Right cardiac atrium (tissue), 5 donors: Measurements from ENCODE around the gene EHD4. TPM values are rescaled to one million over a fixed set of nuclear protein-coding genes. Genes with fewer than 3 reads are reported as not detected.
A peak's percentile ranks its signal among the peaks of the same experiment; 100 is the strongest.

Experiments
- ATAC-seq, 2 donors: fragments of 200-7000 bp; cut with Tn5 transposase; one replicate each; pipeline versions ENCODE4 v1.8.0 to v1.9.1; 2020; ENCODE audit warnings: moderate library complexity in 2 of 2, mild to moderate bottlenecking in 1 of 2
- DNase-seq, 3 donors: peaks; one replicate each; pipeline ENCODE4 v3.0.0-alpha.2; 2020
- H3K27ac ChIP-seq: one replicate; pipeline ENCODE4 v1.5.1; 2013; ENCODE audit warnings: mild to moderate bottlenecking, low read length, control low read depth, moderate library complexity
- H3K27me3 ChIP-seq: one replicate; pipeline ENCODE4 v1.6.1; 2013; ENCODE audit not compliant: control insufficient read depth, insufficient read depth
- H3K4me1 ChIP-seq: one replicate; pipeline ENCODE4 v1.6.1; 2013; ENCODE audit warnings: low read length; ENCODE audit not compliant: control insufficient read depth, insufficient read depth
- H3K4me3 ChIP-seq: one replicate; pipeline ENCODE4 v1.5.1; 2013; ENCODE audit warnings: low read length, control low read depth
- H3K9me3 ChIP-seq: one replicate; pipeline ENCODE4 v1.6.1; 2013; ENCODE audit warnings: low read length; ENCODE audit not compliant: control insufficient read depth
- WGBS: extraction: QIAGEN DNeasy Blood & Tissue Kit; methylation state at CpG from one replicate; pipeline ENCODE4 v1.1.7; 2013; 5-methylcytosine and 5-hydroxymethylcytosine counted together
- intact Hi-C, 4 donors: fragments of 100-400 bp; cut with DNase I; formaldehyde crosslinking; loops; one replicate each; pipeline versions ENCODE4 v1.11.0 to v1.14.0; 2022 to 2023
- long read RNA-seq, 4 donors: library from polyadenylated mRNA; unstranded; transcript quantifications; one replicate each; pipeline ENCODE4 v2.0.0, GENCODE V29; 2020 to 2021
- polyA plus RNA-seq: library from polyadenylated mRNA; stranded (reverse); fragments of 200-250 nt; gene quantifications from one replicate; pipeline ENCODE4 v1.2.3, GENCODE V29; 2013
- total RNA-seq, 4 donors: library from RNA; stranded (reverse); fragmentation: NEBNext Ultra II Directional; extraction: Animal tissue kit (Norgen Biotek cat#: 25700); gene quantifications; one replicate each; pipeline ENCODE4 v1.2.1, GENCODE V29; 2021
- donor health status: healthy with polysubstance abuse.
- donor health status: DM: no; HTN: yes; CAD: no.
- donor health status: DM: no; HTN: no; CAD: no.
- donor health status: DM: no; HTN: yes; CAD: no; lungs with severe emphysema.
- donor health status: DM: yes; HTN: yes; CAD: no.

EHD4 gene
- 10 to 100 TPM; 31.7 to 37.4 (median 35.3) TPM for total RNA-seq
- 26.3 TPM for polyA plus RNA-seq
- long read RNA-seq, donor 1, full-length matches to known transcripts: 135 of 224 reads
- long read RNA-seq, donor 1, partial matches to known transcripts: 58 of 224 reads
- long read RNA-seq, donor 1, other reads (novel, unspliced or antisense): 31 of 224 reads
- long read RNA-seq, donor 2, full-length matches to known transcripts: 56 of 78 reads
- long read RNA-seq, donor 2, partial matches to known transcripts: 10 of 78 reads
- long read RNA-seq, donor 2, other reads (novel, unspliced or antisense): 12 of 78 reads
- long read RNA-seq, donor 3, full-length matches to known transcripts: 365 of 500 reads
- long read RNA-seq, donor 3, partial matches to known transcripts: 59 of 500 reads
- long read RNA-seq, donor 3, other reads (novel, unspliced or antisense): 76 of 500 reads
- long read RNA-seq, donor 4, full-length matches to known transcripts: 73 of 88 reads
- long read RNA-seq, donor 4, partial matches to known transcripts: 8 of 88 reads
- long read RNA-seq, donor 4, other reads (novel, unspliced or antisense): 7 of 88 reads

DNA sequence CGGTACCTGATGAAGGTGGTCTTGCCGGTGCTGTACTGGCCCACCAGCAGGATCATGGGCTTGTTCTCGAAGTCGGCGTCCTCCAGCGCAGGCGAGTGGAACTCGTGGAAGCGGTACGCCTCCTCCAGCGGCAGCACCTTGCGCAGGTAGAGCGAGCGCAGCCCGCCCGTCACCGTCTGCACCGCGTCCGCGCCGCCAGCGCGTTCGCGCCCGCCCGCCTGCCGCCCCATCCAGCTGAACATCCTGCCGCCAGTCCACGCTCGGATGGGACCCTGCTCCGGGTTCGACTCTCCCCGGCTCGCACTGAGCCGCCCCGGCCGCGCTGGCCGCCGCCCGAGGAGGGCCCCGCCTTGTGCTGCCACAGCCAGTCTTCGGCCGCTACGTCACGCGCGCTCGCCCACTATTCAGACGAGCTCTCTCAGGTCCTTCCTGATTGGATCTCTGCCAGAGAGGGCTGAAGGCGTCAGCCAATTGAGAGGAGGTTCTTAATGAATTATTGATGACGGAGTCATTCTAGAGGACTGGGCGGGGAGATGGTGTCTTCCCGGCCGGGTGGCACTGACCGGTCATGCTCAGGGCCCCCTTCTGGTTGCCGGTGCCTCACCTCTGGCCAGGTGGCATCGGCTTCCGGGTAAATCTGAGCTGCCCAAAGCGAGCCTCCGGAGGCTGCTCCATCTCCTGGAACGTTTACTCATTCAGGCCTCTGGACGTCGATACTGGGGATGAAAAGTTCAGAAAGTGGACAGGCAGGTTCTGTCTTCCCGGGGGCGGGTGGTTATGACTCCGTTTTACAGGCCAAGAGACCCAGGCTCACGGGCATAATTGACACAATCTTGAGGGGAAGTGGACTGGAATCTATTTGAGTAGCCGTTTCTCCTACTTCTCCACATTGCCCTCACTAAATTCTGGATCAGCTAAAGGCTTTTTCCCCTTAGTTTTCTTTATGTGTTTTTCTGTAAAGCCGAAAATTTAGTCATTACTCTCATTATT lies at the start of gene EHD4:
TSS of gene EHD4 (minus strand) at position 305 of the 990 bp plus-strand sequence. CDS start at position 242, 63 bp downstream.
- H3K4me3 ChIP-seq: peak within 1 kb of the TSS; percentile 81
- no peaks in the 10 kb centered on the region for H3K9me3 ChIP-seq
- WGBS: 1% methylated on average over 72 of the region's 72 CpGs
- peak within 1 kb of the TSS; percentile 88 for H3K27ac ChIP-seq
- no peaks in the 10 kb centered on the region for H3K27me3 ChIP-seq
- intact Hi-C loops: loop anchor here in 1 of 4 donors (5.0 kb wide), 1 partner anchor 35 kb away; no protein-coding TSS in a partner anchor
- peak; percentile 99 to 100 (median 99) for DNase-seq
- ATAC-seq: peak; percentile 98
- peaks cover 5% of the 10 kb centered on the region for H3K4me1 ChIP-seq

DNA sequence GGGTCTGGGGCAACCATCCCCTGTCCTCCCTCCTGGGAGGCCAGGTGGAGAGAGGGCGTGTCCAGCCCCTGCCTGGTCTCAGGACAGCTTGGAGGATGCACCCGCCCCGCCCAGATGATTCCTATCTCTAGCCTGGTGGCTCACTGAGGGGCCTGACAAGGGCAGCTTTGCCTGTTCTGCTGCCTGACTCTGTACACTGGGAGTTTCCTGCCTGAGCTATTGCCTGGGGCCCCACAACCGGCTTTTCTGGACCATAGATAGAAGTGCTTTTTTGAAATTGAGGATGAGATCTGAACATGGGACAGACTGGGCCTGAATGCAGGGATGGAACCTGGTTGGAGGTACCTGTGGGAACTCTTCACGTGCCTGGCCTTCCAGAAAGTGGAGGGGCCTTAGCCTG lies 49.2 kb upstream of the EHD4 start:
- Histone ChIP-seq H3K9me3 (no peaks in the 10 kb centered on the region), H3K4me3 (no peak overlapping the region), H3K4me1 (peaks cover 10% of the 10 kb centered on the region), H3K27me3 (no peaks in the 10 kb centered on the region), H3K27ac (no peak overlapping the region)
- 93% methylated on average over 5 of the region's 5 CpGs for WGBS
- intact Hi-C loops: no loop called here
- ATAC-seq (no peak), DNase-seq (no peak)

DNA sequence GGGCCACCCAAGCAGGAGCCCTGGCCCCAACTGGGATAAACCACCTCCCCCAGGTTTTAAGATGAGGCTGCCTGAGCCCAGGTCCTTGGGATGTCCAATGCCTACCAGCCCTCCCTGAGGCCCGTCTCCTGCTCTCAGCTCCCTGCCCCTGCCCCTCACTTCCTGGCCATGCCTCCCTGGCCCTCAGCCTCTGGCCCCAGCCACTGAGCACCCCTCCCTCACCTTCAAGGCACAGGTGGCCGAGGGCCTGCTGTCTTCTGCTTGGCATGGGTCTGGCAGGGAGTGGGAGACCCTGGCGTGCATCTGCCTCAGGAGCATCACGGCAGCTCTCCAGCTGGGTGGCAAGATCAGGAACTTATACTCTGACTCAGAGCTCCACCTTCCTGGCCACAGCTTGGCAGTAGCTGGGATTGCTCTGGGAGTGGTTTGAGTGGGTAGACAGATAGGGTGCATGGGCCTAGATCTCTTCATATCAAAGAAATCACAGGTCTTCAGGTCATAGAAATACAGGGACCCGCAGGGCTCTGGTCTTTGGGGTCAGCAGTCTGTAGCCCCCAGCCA lies 48.4 kb upstream of the EHD4 start, which contains the start of gene PLA2G4E:
TSS of gene PLA2G4E (minus strand) at position 330 of the 561 bp plus-strand sequence. CDS start at position 318, 12 bp downstream.
- DNase-seq (no peak), ATAC-seq (no peak)
- Histone ChIP-seq H3K4me1 (peaks cover 10% of the 10 kb centered on the region), H3K27me3 (no peaks in the 10 kb centered on the region), H3K4me3 (no peak within 1 kb of the TSS), H3K9me3 (no peaks in the 10 kb centered on the region), H3K27ac (no peak within 1 kb of the TSS)
- intact Hi-C loops: no loop called here
- 93% methylated on average over 5 of the region's 5 CpGs for WGBS

DNA sequence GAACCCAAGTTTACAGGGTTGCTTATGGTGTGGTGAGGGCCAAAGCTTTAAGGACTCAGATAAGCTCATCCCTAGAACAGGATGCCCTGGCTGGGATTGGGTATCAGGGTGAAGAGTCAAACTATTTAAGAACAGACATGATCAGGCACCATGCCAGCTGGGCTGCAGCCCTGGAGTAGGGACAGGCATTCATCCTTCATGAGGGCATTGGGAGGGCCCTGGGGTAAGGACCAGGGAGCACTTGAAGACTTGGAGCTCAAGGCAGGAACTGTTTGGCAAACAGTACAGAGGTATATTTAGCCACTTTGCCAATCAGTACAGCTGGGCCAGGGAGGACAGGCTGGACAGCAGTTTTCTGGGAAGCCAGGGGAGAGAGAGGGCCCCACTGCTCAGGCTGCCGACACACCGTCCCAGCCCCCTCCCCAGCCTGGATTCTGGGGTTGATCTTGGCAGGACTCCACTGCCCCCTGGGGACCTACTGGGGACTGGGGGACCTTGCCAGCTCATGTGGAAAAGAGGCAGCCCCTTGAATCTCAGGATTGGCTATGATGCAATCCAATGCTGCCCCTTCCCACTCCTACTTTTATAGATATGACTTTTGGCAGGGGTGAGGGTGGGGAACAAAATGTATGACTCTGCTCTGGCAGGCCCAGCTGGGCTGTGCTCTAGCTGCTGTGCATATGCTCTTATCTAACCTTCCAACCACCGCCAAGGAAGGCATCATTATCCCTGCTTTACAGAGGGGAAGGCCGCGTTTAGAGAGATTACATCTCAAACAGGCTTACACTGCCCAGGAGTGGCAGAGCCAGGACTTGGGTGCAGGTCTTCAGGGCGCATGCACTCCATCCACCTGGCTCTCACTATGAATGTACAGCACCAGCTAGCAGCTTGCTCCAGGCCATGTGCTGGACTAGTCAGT lies 46.2 kb upstream of the EHD4 start:
- peak; percentile 69 to 85 (median 85) for DNase-seq
- Histone ChIP-seq H3K9me3 (no peaks in the 10 kb centered on the region), H3K27ac (peak overlapping the region; percentile 85), H3K27me3 (no peaks in the 10 kb centered on the region), H3K4me1 (peaks cover 10% of the 10 kb centered on the region), H3K4me3 (no peak overlapping the region)
- WGBS: 26% methylated on average over 6 of the region's 6 CpGs
- peak; percentile 83 to 86 for ATAC-seq
- intact Hi-C loops: no loop called here

DNA sequence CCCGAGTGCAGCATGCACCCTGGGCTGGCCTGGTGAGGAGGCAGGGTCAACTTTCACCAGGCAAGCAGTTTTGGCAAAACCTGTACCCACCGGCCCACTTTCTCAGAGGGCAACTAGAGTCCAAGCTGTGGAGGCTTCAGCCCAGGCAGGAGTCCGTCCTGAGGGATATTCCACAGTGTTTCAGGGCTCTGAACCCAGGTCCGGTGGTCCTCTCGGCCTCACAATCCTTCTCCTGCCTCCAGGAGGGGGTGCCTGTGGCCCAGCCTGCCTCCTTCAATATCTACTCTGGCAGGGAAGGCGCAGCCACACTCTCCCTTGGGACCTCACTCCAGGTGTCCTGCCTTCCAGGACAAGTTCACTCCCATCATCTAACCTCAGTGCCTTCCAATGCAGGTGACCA lies 44.6 kb upstream of the EHD4 start:
- DNase-seq: peak in 1 of 3 donors; percentile 33
- ATAC-seq: no peak
- Histone ChIP-seq H3K4me3 (no peak overlapping the region), H3K27ac (no peak overlapping the region), H3K9me3 (no peaks in the 10 kb centered on the region), H3K4me1 (peaks cover 10% of the 10 kb centered on the region), H3K27me3 (no peaks in the 10 kb centered on the region)
- intact Hi-C loops: no loop called here
- WGBS: 83% methylated on average over 6 of the region's 6 CpGs

DNA sequence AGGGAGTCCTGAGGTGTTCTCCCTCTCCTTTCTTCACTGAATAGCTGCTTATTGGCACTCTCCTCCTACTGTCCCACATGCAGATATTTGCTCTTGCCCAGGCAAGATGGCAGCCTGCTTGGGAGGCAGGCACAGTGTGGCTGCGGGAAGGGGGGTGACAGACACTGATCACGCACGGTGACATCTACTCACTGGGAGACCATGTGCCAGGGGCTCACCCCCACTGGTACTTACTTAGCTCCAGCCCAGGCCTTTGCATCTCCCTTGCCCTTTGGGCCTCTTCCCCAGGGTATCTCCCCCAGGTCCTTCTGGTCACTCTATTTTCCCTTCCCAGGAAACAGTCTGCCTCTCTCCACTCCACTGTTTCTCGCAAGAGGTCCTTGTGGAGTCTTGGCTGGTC lies 42.0 kb upstream of the EHD4 start:
- ATAC-seq: no peak
- DNase-seq: no peak
- Histone ChIP-seq H3K4me3 (no peak overlapping the region), H3K9me3 (no peaks in the 10 kb centered on the region), H3K27me3 (no peaks in the 10 kb centered on the region), H3K4me1 (peaks cover 10% of the 10 kb centered on the region), H3K27ac (no peak overlapping the region)
- intact Hi-C loops: no loop called here
- WGBS: 81% methylated on average over 4 of the region's 4 CpGs

DNA sequence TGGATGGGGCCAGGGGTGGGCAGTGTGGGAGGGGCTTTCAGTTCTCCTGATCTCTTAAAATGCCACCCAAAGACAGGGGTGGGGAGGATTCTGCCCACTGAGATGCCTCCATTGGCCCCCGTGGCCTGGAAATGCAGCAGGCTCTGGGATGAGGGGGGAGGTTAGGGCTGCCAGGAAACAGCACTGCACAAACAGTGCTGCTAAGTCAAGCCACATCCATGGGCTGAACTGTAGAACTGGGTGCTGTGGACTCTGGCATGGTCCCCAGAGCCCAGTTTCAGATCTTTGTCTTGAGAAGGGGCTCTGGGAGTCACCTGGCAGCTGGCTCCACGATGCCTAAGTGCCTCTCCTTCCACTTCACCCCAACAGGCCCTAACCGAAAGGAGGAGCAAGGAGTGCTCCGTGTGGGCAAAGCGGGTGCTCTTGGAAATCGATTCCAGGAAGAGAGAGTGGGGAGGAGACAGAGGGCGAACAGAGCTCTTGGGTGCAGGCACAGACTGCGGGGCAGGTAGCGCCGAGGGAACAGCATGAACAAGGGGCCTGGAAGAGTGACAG lies 40.6 kb upstream of the EHD4 start:
- Histone ChIP-seq H3K27ac (no peak overlapping the region), H3K4me3 (no peak overlapping the region), H3K27me3 (no peaks in the 10 kb centered on the region), H3K9me3 (no peaks in the 10 kb centered on the region), H3K4me1 (no peaks in the 10 kb centered on the region)
- ATAC-seq: no peak
- intact Hi-C loops: no loop called here
- WGBS: 94% methylated on average over 10 of the region's 10 CpGs
- DNase-seq: no peak

DNA sequence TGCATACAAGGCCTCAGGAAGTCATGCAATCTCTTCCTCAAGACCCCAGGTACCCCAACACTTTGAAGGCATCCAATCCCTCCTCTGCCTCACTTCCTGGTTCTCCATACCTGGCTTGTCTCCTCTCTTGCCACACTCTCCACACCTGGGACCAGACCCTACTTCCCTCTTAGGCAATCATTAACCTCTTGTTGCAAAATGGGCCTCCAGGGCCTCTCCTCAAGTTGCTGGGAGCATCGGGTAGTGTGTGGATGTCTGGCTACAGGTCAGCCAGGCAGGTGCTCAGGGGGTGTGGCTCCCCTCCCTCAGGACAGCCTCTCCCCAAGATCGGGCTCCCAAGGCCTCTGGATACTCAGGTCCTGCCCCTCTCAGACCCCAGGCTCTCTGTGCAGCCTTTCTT lies 39.9 kb upstream of the EHD4 start:
- intact Hi-C loops: no loop called here
- no peaks in the 10 kb centered on the region for H3K4me1 ChIP-seq

DNA sequence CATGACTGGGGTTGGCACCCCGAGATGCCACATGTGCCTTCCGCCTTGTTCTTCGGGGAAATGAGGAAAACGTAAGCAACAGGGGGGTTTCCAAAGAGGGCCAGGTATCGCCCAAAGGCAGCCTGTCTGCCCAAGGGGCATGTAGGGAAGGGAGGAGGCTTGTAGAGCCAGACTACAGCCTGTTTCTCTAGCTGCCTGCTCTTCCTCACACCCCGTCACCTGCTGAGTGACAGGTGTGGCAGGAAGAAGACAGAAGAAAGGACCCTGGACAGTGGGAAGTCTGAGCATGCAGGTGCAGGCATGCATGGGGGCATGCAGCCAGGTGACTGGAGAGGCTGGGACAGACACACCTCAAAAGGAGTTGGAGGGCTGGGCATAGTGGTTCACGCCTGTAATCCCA lies 38.7 kb upstream of the EHD4 start:
- Histone ChIP-seq H3K4me1 (no peaks in the 10 kb centered on the region), H3K27me3 (no peaks in the 10 kb centered on the region), H3K9me3 (no peaks in the 10 kb centered on the region), H3K27ac (no peak overlapping the region), H3K4me3 (no peak overlapping the region)
- ATAC-seq: no peak
- WGBS: 93% methylated on average over 7 of the region's 7 CpGs
- intact Hi-C loops: no loop called here
- peak in 1 of 3 donors; percentile 7 for DNase-seq

More for the DNA sequence above, 39.9 kb upstream of the EHD4 start:
- 64% methylated on average over 2 of the region's 2 CpGs for WGBS
- Histone ChIP-seq H3K4me3 (no peak overlapping the region), H3K9me3 (no peaks in the 10 kb centered on the region), H3K27ac (no peak overlapping the region), H3K27me3 (no peaks in the 10 kb centered on the region)
- ATAC-seq (no peak), DNase-seq (peak in 1 of 3 donors; percentile 2)
